Lung (tissue), 12 donors: ENCODE data around the gene SPATA31C1. TPM values are rescaled to one million over a fixed set of nuclear protein-coding genes. Genes with fewer than 3 reads are reported as not detected.

Experiments used
- ATAC-seq: fragments of 200-7000 bp; cut with Tn5 transposase; one replicate; pipeline ENCODE4 v1.9.1; 2020; ENCODE audit warnings: moderate number of reproducible peaks; ENCODE audit not compliant: insufficient read depth, low FRiP score
- DNase-seq, 3 donors: peaks; one replicate each; pipeline ENCODE4 v3.0.0-alpha.2; 2013 to 2017
- H3K27ac ChIP-seq, 2 donors: one replicate each; pipeline ENCODE4 v1.5.1; 2013; ENCODE audit warnings: mild to moderate bottlenecking in 2 of 2, moderate library complexity in 2 of 2, control low read depth in 1 of 2, inconsistent platforms in 1 of 2, low read depth in 1 of 2, low read length in 1 of 2
- H3K27me3 ChIP-seq, 3 donors: one replicate each; pipeline ENCODE4 v1.5.1; 2013; ENCODE audit warnings: low read length in 2 of 3; ENCODE audit not compliant: control insufficient read depth in 3 of 3, insufficient read depth in 3 of 3
- H3K36me3 ChIP-seq, 4 donors: one replicate each; pipeline ENCODE4 v1.5.1; 2013; ENCODE audit warnings: low read length in 4 of 4, mild to moderate bottlenecking in 1 of 4, moderate library complexity in 1 of 4; ENCODE audit not compliant: control insufficient read depth in 4 of 4, insufficient read depth in 4 of 4
- H3K4me1 ChIP-seq, 5 donors: one replicate each; pipeline ENCODE4 v1.5.1; 2013; ENCODE audit warnings: low read length in 5 of 5, mild to moderate bottlenecking in 2 of 5, moderate library complexity in 1 of 5; ENCODE audit not compliant: control insufficient read depth in 5 of 5, insufficient read depth in 5 of 5
- H3K4me3 ChIP-seq: one replicate; pipeline ENCODE4 v1.5.1; 2013; ENCODE audit warnings: mild to moderate bottlenecking, control low read depth, moderate library complexity
- H3K9ac ChIP-seq, 2 donors: one replicate each; pipeline ENCODE4 v1.5.1; 2013; ENCODE audit warnings: low read length in 2 of 2, control low read depth in 1 of 2; ENCODE audit not compliant: insufficient read depth in 1 of 2
- H3K9me3 ChIP-seq, 4 donors: one replicate each; pipeline ENCODE4 v1.5.1; 2013; ENCODE audit warnings: low read length in 3 of 4, mild to moderate bottlenecking in 1 of 4, moderate library complexity in 1 of 4; ENCODE audit not compliant: control insufficient read depth in 4 of 4, insufficient read depth in 3 of 4
- WGBS, 2 donors: extraction: QIAGEN DNeasy Blood & Tissue Kit; methylation state at CpG; one replicate each; pipeline ENCODE4 v1.1.7; 2013; 5-methylcytosine and 5-hydroxymethylcytosine counted together
- polyA plus RNA-seq, 2 donors: library from polyadenylated mRNA; stranded (reverse); fragments of 200-250 nt; gene quantifications; one replicate each; pipeline ENCODE4 v1.2.1, GENCODE V29; 2013
- total RNA-seq, 2 donors: library from RNA; depleted of rRNA in 1 of 2; stranded (reverse); fragments of >200 nt in 1 of 2; gene quantifications; one replicate each; pipeline ENCODE4 v1.2.1, GENCODE V29; 2014 to 2021
- TF ChIP-seq, protein P1 (sequence below): IDR thresholded peaks from 2 replicates; pipeline ENCODE4 v1.5.1; 2012; ENCODE audit warnings: mild to moderate bottlenecking; ENCODE audit errors: control extremely low read depth, extremely low read depth
- donor health status: control.
- donor health status: control.
- donor health status: Bipolar disorder and iron deficiency.
- donor health status: healthy.
- donor health status: DM: yes; HTN: yes; CAD: no.

SPATA31C1 gene
- total and polyA plus RNA-seq, 4 donors, result not detected

DNA sequence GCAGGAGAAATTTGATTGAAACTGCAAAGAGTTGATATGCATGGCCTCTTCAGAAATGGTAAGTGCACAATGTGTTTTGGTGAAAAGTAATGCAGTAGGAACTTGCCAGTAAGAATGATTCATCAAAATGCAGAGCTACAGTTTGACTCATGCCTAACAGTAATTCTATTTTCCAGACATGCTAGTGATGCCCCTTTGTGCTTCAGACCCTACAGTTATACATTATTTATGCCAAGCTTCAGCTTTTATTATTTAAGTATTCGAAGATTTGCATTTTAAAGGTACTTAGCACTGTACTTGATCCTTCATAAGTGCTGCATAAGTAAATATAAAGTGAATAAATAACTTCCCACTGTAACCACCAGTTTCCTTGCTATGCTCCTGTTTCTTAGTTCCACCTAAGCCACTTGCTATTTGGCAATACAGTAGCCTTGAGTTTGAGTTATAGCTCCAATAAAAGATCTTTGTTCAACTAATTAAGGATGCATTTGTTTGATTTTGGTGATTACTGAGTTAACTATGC lies 38.7 kb upstream of the SPATA31C1 start:
- TF ChIP-seq, protein P1, sequence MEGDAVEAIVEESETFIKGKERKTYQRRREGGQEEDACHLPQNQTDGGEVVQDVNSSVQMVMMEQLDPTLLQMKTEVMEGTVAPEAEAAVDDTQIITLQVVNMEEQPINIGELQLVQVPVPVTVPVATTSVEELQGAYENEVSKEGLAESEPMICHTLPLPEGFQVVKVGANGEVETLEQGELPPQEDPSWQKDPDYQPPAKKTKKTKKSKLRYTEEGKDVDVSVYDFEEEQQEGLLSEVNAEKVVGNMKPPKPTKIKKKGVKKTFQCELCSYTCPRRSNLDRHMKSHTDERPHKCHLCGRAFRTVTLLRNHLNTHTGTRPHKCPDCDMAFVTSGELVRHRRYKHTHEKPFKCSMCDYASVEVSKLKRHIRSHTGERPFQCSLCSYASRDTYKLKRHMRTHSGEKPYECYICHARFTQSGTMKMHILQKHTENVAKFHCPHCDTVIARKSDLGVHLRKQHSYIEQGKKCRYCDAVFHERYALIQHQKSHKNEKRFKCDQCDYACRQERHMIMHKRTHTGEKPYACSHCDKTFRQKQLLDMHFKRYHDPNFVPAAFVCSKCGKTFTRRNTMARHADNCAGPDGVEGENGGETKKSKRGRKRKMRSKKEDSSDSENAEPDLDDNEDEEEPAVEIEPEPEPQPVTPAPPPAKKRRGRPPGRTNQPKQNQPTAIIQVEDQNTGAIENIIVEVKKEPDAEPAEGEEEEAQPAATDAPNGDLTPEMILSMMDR, result no peak
- H3K4me1 ChIP-seq, result peaks cover 0 to 30% (median 7%) of the 10 kb centered on the region in 5 donors
- H3K27ac ChIP-seq, result no peak overlapping the region
- ATAC-seq (no peak), DNase-seq (peak in 2 of 3 donors; percentile 33 to 52)
- H3K36me3 ChIP-seq, result no peaks in the 10 kb centered on the region
- no peak overlapping the region for H3K9ac ChIP-seq
- H3K27me3 ChIP-seq, result no peaks in the 10 kb centered on the region
- WGBS, 2 donors, result 64 to 76% methylated on average over 1 of the region's 1 CpG
- H3K4me3 ChIP-seq, result no peak overlapping the region
- H3K9me3 ChIP-seq, result no peaks in the 10 kb centered on the region

DNA sequence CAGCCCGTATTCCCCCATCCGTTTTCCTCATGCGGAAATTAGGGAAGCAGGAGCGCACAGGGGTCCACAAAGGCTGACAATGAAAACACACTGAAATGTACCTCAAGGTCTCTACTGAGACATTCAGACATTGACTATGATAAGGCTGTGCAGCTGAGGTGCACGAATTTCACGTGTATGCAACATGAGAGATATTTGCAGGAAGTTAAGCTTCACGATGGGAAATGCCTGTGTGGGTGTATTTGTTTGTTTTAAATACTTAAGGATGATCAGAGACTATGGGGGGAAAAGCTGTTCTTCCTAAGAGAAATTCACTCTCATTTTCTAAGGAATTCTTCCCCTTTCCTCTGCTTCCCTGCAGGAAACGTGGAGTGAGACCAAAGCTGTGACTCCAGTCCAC lies 37.6 kb upstream of the SPATA31C1 start:
- DNase-seq (no peak), ATAC-seq (no peak)
- WGBS, 2 donors, result 60 to 64% methylated on average over 8 of the region's 8 CpGs
- H3K9me3 ChIP-seq, result no peaks in the 10 kb centered on the region
- H3K27me3 ChIP-seq, result no peaks in the 10 kb centered on the region
- H3K36me3 ChIP-seq, result no peaks in the 10 kb centered on the region
- no peak overlapping the region for H3K4me3 ChIP-seq
- TF ChIP-seq, protein P1, result no peak
- no peak overlapping the region for H3K9ac ChIP-seq
- peaks cover 0 to 20% (median 7%) of the 10 kb centered on the region in 5 donors for H3K4me1 ChIP-seq
- no peak overlapping the region for H3K27ac ChIP-seq

DNA sequence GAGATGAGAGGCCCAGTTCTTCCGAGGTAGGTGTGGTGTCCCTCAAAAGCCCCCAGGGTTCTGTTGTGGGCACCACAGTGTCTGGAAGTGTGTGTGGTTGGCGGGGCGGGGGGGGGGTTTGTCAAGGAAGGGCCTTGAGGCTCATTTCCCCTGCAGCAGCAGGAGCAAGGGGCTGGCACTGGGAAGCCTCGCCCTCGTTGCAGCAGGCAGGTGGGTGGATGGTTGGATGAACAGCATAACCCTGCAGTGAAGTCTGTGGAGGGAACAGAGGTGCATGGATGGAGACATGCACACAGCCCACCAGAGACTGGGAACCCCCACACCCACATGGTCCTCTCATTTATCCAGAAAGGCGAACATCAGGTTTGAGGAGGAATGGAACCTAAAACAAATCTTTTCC lies 37.1 kb upstream of the SPATA31C1 start:
- Histone ChIP-seq H3K4me1 (peaks cover 0 to 14% (median 7%) of the 10 kb centered on the region in 5 donors), H3K27ac (no peak overlapping the region), H3K9me3 (no peaks in the 10 kb centered on the region), H3K9ac (no peak overlapping the region), H3K4me3 (no peak overlapping the region), H3K27me3 (no peaks in the 10 kb centered on the region), H3K36me3 (no peaks in the 10 kb centered on the region)
- WGBS, 2 donors, result 85 to 86% methylated on average over 5 to 6 of the region's 6 CpGs
- TF ChIP-seq, protein P1, result no peak
- ATAC-seq (no peak), DNase-seq (no peak)

DNA sequence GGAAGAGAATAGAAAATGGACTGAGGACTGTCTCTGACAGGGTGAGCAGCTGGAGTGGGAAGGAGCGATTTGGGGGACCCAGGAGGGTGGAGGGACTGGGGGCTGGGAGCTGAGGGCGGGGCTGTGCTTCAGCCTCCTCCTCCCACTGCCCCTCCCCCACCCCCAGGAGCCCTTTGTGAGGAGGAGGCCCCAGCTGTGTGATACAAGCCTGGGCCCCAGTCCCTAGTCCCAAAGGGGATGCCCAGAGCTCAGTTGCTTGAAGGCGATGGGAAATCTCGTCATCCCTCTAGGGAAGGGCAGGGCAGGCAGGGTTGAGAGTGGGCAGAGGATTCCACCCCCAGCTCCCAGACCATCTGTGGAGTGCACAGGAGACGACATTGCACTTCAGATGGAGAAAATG lies 35.1 kb upstream of the SPATA31C1 start, which contains the start of gene SPATA31E1:
Gene SPATA31E1 (plus strand): TSS at position 251 of the 400 bp plus-strand sequence. CDS start 15 bp downstream, at position 266.
- Histone ChIP-seq H3K27ac (no peak within 1 kb of the TSS), H3K4me1 (no peaks in the 10 kb centered on the region), H3K4me3 (no peak within 1 kb of the TSS), H3K9me3 (no peaks in the 10 kb centered on the region), H3K36me3 (no peaks in the 10 kb centered on the region), H3K9ac (no peak within 1 kb of the TSS), H3K27me3 (no peaks in the 10 kb centered on the region)
- WGBS, 2 donors, result 77 to 88% methylated on average over 5 of the region's 5 CpGs
- TF ChIP-seq, protein P1, result no peak
- ATAC-seq (no peak), DNase-seq (no peak)
